Measurements from ENCODE around the gene TRAF7. TPM values are rescaled to one million over a fixed set of nuclear protein-coding genes. Genes with fewer than 3 reads are reported as not detected.
"Not testable (repeated sequence)": the region's sequence is repeated elsewhere in the genome, so short reads cannot be mapped to it uniquely, and the experiment has no call there.

Gene TRAF7
- total RNA-seq, 1 donor from 2014 or later = 63.4 TPM

DNA sequence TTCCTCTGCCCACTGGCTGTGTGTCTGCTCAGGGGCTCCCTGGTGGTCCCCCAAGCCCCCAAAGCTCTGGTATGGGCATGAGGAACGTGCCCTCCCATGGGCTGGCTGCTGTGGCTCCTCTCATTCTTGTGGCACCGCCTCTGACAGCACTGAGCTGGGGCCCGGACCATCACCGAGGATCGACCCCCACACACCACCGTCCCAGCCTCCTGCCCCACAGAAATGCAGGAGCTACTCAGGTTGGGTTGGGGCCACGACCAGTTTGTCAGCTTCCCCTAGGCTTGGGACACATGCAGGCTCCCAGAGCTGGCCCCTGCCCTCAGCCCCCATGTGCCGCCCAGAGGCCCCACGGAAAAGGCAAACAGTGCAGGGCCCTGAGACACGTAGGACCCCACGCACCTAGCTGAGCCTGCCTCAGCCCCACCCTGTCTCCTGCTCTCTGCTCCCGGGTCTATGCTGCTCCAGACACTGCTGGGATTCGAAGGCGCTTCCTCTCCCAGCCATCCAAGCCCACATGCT, 44.1 kb downstream of the TRAF7 start:
- no peak overlapping the region for H3K4me3 Mint-ChIP-seq (ENCODE audit: unreplicated experiment)
- peaks cover 7% of the 10 kb centered on the region for H3K27me3 Mint-ChIP-seq (ENCODE audit: low read depth)
- no peak for DNase-seq (ENCODE audit: low spot score)
- no peaks in the 10 kb centered on the region for H3K9me3 Mint-ChIP-seq (ENCODE audit: low read depth)
- no peak overlapping the region for H3K27ac Mint-ChIP-seq (ENCODE audit: unreplicated experiment)
- TF ChIP-seq, protein P1, sequence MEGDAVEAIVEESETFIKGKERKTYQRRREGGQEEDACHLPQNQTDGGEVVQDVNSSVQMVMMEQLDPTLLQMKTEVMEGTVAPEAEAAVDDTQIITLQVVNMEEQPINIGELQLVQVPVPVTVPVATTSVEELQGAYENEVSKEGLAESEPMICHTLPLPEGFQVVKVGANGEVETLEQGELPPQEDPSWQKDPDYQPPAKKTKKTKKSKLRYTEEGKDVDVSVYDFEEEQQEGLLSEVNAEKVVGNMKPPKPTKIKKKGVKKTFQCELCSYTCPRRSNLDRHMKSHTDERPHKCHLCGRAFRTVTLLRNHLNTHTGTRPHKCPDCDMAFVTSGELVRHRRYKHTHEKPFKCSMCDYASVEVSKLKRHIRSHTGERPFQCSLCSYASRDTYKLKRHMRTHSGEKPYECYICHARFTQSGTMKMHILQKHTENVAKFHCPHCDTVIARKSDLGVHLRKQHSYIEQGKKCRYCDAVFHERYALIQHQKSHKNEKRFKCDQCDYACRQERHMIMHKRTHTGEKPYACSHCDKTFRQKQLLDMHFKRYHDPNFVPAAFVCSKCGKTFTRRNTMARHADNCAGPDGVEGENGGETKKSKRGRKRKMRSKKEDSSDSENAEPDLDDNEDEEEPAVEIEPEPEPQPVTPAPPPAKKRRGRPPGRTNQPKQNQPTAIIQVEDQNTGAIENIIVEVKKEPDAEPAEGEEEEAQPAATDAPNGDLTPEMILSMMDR (IDR thresholded peaks at IDR 0.05) = no peak
- H3K4me1 Mint-ChIP-seq (ENCODE audit: low read depth) = peaks cover 8% of the 10 kb centered on the region
- no peaks in the 10 kb centered on the region for H3K36me3 Mint-ChIP-seq (ENCODE audit: low read depth)

DNA sequence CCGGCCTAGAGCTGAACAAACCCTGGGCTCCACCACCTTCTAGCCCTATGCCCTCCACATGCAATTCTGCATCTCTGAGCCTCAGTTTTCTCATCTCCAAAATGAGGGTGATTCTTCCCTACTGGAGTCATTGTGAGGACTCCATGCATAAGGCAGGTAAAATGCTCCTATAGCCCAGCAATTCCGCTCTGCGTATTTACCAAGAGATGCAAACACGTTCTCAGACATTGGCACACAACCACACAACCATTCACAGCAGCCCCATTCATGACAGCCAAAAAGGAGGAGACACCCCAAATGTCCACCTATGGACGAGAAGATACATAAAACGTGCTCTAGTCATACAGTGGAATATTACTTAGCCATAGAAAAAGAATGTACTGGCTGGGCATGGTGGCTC, 44.7 kb downstream of the TRAF7 start:
- H3K4me1 Mint-ChIP-seq (ENCODE audit: low read depth) = peaks cover 5% of the 10 kb centered on the region
- TF ChIP-seq, protein P1 (IDR thresholded peaks at IDR 0.05) = no peak
- H3K4me3 Mint-ChIP-seq (ENCODE audit: unreplicated experiment) = no peak overlapping the region
- no peak for DNase-seq (ENCODE audit: low spot score)
- H3K36me3 Mint-ChIP-seq (ENCODE audit: low read depth) = no peaks in the 10 kb centered on the region
- H3K27me3 Mint-ChIP-seq (ENCODE audit: low read depth) = peaks cover 3% of the 10 kb centered on the region
- H3K9me3 Mint-ChIP-seq (ENCODE audit: low read depth) = no peaks in the 10 kb centered on the region
- H3K27ac Mint-ChIP-seq (ENCODE audit: unreplicated experiment) = no peak overlapping the region

DNA sequence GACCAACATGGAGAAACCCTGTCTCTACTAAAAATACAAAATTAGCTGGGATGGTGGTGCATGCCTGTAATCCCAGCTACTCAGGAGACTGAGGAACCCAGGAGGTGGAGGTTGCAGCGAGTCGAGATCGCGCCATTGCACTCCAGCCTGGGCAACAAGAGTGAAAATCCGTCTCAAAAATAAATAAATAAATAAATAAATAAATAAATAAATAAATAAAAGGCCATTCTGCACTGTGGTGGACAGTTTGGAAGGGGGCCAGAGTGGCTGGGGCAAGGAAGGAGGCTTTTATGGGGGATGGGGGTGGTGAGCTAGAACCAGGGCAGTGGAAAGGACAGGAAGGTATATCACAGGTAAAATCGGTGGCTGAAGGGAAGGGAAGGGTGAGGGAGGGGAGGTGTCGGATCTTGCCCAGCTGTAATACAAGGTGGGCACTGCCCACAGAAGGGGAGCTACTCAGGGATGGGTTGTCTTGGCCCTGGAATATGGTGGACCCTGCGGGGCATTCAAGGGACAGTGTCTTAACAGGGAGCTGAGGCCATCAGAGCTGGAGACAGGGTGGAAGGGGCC, 47.6 kb downstream of the TRAF7 start:
- H3K4me3 Mint-ChIP-seq (ENCODE audit: unreplicated experiment); H3K27me3 Mint-ChIP-seq (ENCODE audit: low read depth); DNase-seq (ENCODE audit: low spot score); H3K36me3 Mint-ChIP-seq (ENCODE audit: low read depth); H3K9me3 Mint-ChIP-seq (ENCODE audit: low read depth); H3K27ac Mint-ChIP-seq (ENCODE audit: unreplicated experiment): not testable (repeated sequence)
- peaks cover 20% of the 10 kb centered on the region for H3K4me1 Mint-ChIP-seq (ENCODE audit: low read depth)

DNA sequence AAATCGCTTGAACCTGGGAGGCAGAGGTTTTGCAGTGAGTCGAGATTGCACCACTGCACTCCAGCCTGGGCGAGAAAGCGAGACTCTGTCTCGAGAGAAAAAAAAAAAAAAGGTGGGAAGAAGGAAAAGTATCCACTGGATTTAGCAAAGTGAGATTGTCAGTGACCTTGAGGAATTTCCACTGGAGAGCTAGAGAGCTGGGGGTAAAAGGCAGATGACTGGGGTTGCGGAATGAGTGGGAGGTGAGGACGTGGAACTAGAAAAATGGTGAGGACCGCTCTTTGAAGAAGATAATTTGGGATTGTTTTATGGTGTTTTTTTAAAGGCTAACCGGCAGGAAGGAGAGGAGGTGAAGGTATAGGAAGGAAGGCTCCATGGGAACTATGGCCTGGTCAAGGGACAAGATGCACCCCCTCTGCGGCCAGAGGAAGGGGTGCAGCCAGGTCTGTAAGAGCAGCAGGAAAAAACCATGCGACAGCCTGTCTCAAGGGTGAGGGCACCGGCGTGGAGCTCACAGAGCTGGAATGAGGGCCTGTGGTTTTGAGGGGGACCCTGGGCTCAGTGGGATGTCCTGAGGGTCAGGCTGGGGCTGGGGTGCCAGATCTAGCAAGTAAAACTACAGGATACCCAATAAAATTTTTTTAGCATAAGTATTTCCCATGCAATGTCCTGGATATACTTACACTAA, 49.0 kb downstream of the TRAF7 start:
- peak overlapping the region; percentile 41 for H3K27ac Mint-ChIP-seq (ENCODE audit: unreplicated experiment)

DNA sequence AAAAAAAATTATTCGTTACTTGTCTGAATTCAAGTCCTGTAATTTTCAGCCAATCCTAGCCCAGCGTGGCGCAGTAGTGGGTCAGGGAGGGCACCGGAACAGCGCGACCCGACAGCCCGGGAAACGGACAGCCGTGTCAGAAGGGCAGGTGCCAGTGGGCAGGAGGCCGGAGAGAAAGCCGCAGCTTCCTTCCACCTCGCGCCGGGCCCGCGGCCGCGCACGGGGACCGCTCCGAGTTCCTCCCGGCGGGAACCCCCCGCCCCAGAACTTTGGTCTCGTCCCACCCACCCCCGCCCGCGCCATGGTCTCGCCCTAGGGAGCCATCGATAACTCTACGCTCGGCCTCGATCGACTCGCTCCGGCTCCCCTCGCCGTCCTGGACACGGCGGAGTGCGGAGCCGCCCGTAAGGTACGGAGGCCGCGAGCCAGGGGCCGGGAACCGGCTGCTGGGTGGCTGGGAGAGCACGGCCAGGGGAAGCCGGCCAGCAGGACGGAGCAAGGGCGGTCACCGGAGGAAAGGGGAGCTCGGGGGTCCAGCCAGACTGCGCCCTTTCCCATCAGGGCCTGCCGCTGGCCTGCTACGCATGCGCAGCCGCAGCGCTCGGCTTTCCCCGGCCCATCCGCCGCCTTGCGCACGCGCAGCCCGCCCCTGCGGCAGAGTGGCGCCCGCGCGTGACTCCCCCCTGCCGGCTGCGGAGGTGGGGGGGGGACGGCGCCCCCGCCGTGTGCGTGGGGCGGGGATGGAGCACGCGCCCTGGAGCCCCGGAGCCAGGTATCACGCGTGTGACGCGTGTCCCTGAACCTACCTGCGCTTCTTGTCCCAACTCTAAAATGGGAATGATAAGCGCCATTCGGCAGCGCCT, 49.8 kb downstream of the TRAF7 start, which contains the start of gene MLST8:
TSS of gene MLST8 (plus strand) at position 351 of the 863 bp plus-strand sequence. CDS start 632 bp downstream, outside the sequence.
- no peaks in the 10 kb centered on the region for H3K9me3 Mint-ChIP-seq (ENCODE audit: low read depth)
- TF ChIP-seq, protein P1 (IDR thresholded peaks at IDR 0.05) = peak; percentile 62
- H3K27me3 Mint-ChIP-seq (ENCODE audit: low read depth) = no peaks in the 10 kb centered on the region
- peak within 1 kb of the TSS; percentile 81 for H3K4me3 Mint-ChIP-seq (ENCODE audit: unreplicated experiment)
- peaks cover 20% of the 10 kb centered on the region for H3K4me1 Mint-ChIP-seq (ENCODE audit: low read depth)
- peak within 1 kb of the TSS; percentile 82 for H3K27ac Mint-ChIP-seq (ENCODE audit: unreplicated experiment)
- peaks cover 7% of the 10 kb centered on the region for H3K36me3 Mint-ChIP-seq (ENCODE audit: low read depth)
- DNase-seq (ENCODE audit: low spot score) = no peak

More for the DNA sequence above, 49.0 kb downstream of the TRAF7 start:
- DNase-seq (ENCODE audit: low spot score) = no peak
- peaks cover 7% of the 10 kb centered on the region for H3K36me3 Mint-ChIP-seq (ENCODE audit: low read depth)
- TF ChIP-seq, protein P1 (IDR thresholded peaks at IDR 0.05) = no peak
- H3K4me3 Mint-ChIP-seq (ENCODE audit: unreplicated experiment) = peak overlapping the region; percentile 76
- H3K4me1 Mint-ChIP-seq (ENCODE audit: low read depth) = peaks cover 20% of the 10 kb centered on the region
- no peaks in the 10 kb centered on the region for H3K9me3 Mint-ChIP-seq (ENCODE audit: low read depth)
- no peaks in the 10 kb centered on the region for H3K27me3 Mint-ChIP-seq (ENCODE audit: low read depth)

All from chondrocyte (in vitro differentiated cells).